T-helper 17 cell (primary cell): Measurements from ENCODE around the gene DDX54. TPM values are rescaled to one million over a fixed set of nuclear protein-coding genes. Genes with fewer than 3 reads are reported as not detected.

Experiments used
- ATAC-seq: fragments of 150-1000 bp; cut with Tn5 transposase; 2 replicates; pipeline ENCODE4 v1.10.0; 2021; ENCODE audit warnings: mild to moderate bottlenecking, moderate library complexity
- DNase-seq, 3 donors: peaks; one replicate each; pipeline versions ENCODE4 v3.0.0 to v3.0.0-alpha.2; 2020 to 2021
- H3K9me3 ChIP-seq: one replicate; pipeline ENCODE4 v1.7.0; 2013; ENCODE audit warnings: low read length, mild to moderate bottlenecking; ENCODE audit not compliant: control insufficient read depth, poor library complexity, severe bottlenecking
- H3K27ac Mint-ChIP-seq: one replicate; pipeline ENCODE4 v1.8.0; 2022; ENCODE audit warnings: mild to moderate bottlenecking, moderate library complexity, mixed read lengths
- H3K27me3 Mint-ChIP-seq: one replicate; pipeline ENCODE4 v1.8.0; 2022; ENCODE audit warnings: mixed read lengths
- H3K36me3 Mint-ChIP-seq: one replicate; pipeline ENCODE4 v1.8.0; 2022; ENCODE audit warnings: low read depth, mixed read lengths
- H3K4me1 Mint-ChIP-seq: one replicate; pipeline ENCODE4 v1.8.0; 2022; ENCODE audit warnings: mild to moderate bottlenecking, mixed read lengths
- H3K4me3 Mint-ChIP-seq: one replicate; pipeline ENCODE4 v1.8.0; 2022; ENCODE audit warnings: mild to moderate bottlenecking, moderate library complexity, mixed read lengths
- total RNA-seq, 4 donors: library from RNA in 2 of 4; stranded (reverse) in 2 of 4; gene quantifications; one replicate each; pipeline ENCODE4 v1.2.3 and lab custom pipeline; 2022 to 2026

The DDX54 gene
- total RNA-seq, 2 donors from 2014 or later: 75.9 to 92.5 TPM

- H3K27ac Mint-ChIP-seq: no peak overlapping the region
- ATAC-seq: no peak
- H3K4me3 Mint-ChIP-seq: no peak overlapping the region
- no peaks in the 10 kb centered on the region for H3K27me3 Mint-ChIP-seq
- peaks cover 14% of the 10 kb centered on the region for H3K4me1 Mint-ChIP-seq
- H3K36me3 Mint-ChIP-seq: no peaks in the 10 kb centered on the region
- no peaks in the 10 kb centered on the region for H3K9me3 ChIP-seq
- DNase-seq: no peak
These were observed 18.8 kb upstream of the DDX54 start for GRCh38 chr12:113203852-113204760.

- ATAC-seq (no peak), DNase-seq (no peak)
- Mint-ChIP-seq H3K4me3 (no peak overlapping the region), H3K27ac (no peak overlapping the region), H3K27me3 (no peaks in the 10 kb centered on the region), H3K36me3 (no peaks in the 10 kb centered on the region), H3K4me1 (peaks cover 5% of the 10 kb centered on the region)
- H3K9me3 ChIP-seq: no peaks in the 10 kb centered on the region
These were observed 17.2 kb upstream of the DDX54 start for GRCh38 chr12:113202300-113203075.

- Mint-ChIP-seq H3K36me3 (no peaks in the 10 kb centered on the region), H3K27ac (no peak overlapping the region), H3K27me3 (no peaks in the 10 kb centered on the region), H3K4me3 (no peak overlapping the region), H3K4me1 (peaks cover 4% of the 10 kb centered on the region)
- no peak for DNase-seq
- ATAC-seq: no peak
- no peaks in the 10 kb centered on the region for H3K9me3 ChIP-seq
These were observed 16.2 kb upstream of the DDX54 start for GRCh38 chr12:113201187-113202177.

GRCh38 chr12:113200021-113200797 is 14.9 kb upstream of the DDX54 start:
- H3K36me3 Mint-ChIP-seq: no peaks in the 10 kb centered on the region
- peaks cover 7% of the 10 kb centered on the region for H3K4me1 Mint-ChIP-seq
- no peaks in the 10 kb centered on the region for H3K27me3 Mint-ChIP-seq
- H3K9me3 ChIP-seq: no peaks in the 10 kb centered on the region
- DNase-seq (no peak), ATAC-seq (no peak)
- H3K27ac Mint-ChIP-seq: no peak overlapping the region
- H3K4me3 Mint-ChIP-seq: no peak overlapping the region

- Mint-ChIP-seq H3K27ac (peak overlapping the region; percentile 54), H3K27me3 (no peaks in the 10 kb centered on the region), H3K4me3 (no peak overlapping the region), H3K4me1 (peaks cover 10% of the 10 kb centered on the region), H3K36me3 (no peaks in the 10 kb centered on the region)
- no peak for DNase-seq
- ATAC-seq: no peak
- H3K9me3 ChIP-seq: no peaks in the 10 kb centered on the region
These were observed 13.0 kb upstream of the DDX54 start for GRCh38 chr12:113198296-113198695.

GRCh38 chr12:113197518-113198077 is 12.3 kb upstream of the DDX54 start:
- ATAC-seq (no peak), DNase-seq (no peak)
- Mint-ChIP-seq H3K27me3 (no peaks in the 10 kb centered on the region), H3K4me1 (peaks cover 10% of the 10 kb centered on the region), H3K4me3 (no peak overlapping the region), H3K27ac (no peak overlapping the region), H3K36me3 (no peaks in the 10 kb centered on the region)
- H3K9me3 ChIP-seq: no peaks in the 10 kb centered on the region

GRCh38 chr12:113196990-113197389 is 11.7 kb upstream of the DDX54 start:
- peak; percentile 97 for ATAC-seq
- Mint-ChIP-seq H3K27ac (no peak overlapping the region), H3K27me3 (no peaks in the 10 kb centered on the region), H3K4me1 (peaks cover 10% of the 10 kb centered on the region), H3K4me3 (no peak overlapping the region), H3K36me3 (no peaks in the 10 kb centered on the region)
- no peaks in the 10 kb centered on the region for H3K9me3 ChIP-seq
- peak in 2 of 3 donors; percentile 25 to 42 for DNase-seq

- H3K27ac Mint-ChIP-seq: no peak overlapping the region
- DNase-seq (no peak), ATAC-seq (no peak)
- no peaks in the 10 kb centered on the region for H3K36me3 Mint-ChIP-seq
- no peaks in the 10 kb centered on the region for H3K27me3 Mint-ChIP-seq
- H3K4me3 Mint-ChIP-seq: no peak overlapping the region
- no peaks in the 10 kb centered on the region for H3K9me3 ChIP-seq
- H3K4me1 Mint-ChIP-seq: peaks cover 10% of the 10 kb centered on the region
These were observed 11.3 kb upstream of the DDX54 start for GRCh38 chr12:113196582-113196981.

- H3K27me3 Mint-ChIP-seq: no peaks in the 10 kb centered on the region
- no peak for DNase-seq
- H3K9me3 ChIP-seq: no peaks in the 10 kb centered on the region
- peaks cover 10% of the 10 kb centered on the region for H3K4me1 Mint-ChIP-seq
- H3K27ac Mint-ChIP-seq: no peak overlapping the region
- H3K4me3 Mint-ChIP-seq: no peak overlapping the region
- no peak for ATAC-seq
- no peaks in the 10 kb centered on the region for H3K36me3 Mint-ChIP-seq
These were observed 10.3 kb upstream of the DDX54 start for GRCh38 chr12:113195598-113195997.

- no peak for ATAC-seq
- Mint-ChIP-seq H3K27me3 (no peaks in the 10 kb centered on the region), H3K36me3 (no peaks in the 10 kb centered on the region), H3K4me3 (no peak overlapping the region), H3K27ac (no peak overlapping the region), H3K4me1 (peaks cover 10% of the 10 kb centered on the region)
- H3K9me3 ChIP-seq: no peaks in the 10 kb centered on the region
- DNase-seq: no peak
These were observed 9.7 kb upstream of the DDX54 start for GRCh38 chr12:113194971-113195391.

- H3K9me3 ChIP-seq: no peaks in the 10 kb centered on the region
- Mint-ChIP-seq H3K27me3 (no peaks in the 10 kb centered on the region), H3K27ac (no peak overlapping the region), H3K4me1 (peaks cover 20% of the 10 kb centered on the region), H3K4me3 (no peak overlapping the region), H3K36me3 (peaks cover 3% of the 10 kb centered on the region)
- DNase-seq (no peak), ATAC-seq (no peak)
These were observed 5.9 kb upstream of the DDX54 start for GRCh38 chr12:113191227-113191626.

- H3K4me3 Mint-ChIP-seq: no peak overlapping the region
- peaks cover 3% of the 10 kb centered on the region for H3K36me3 Mint-ChIP-seq
- peaks cover 21% of the 10 kb centered on the region for H3K4me1 Mint-ChIP-seq
- no peaks in the 10 kb centered on the region for H3K9me3 ChIP-seq
- DNase-seq: no peak
- ATAC-seq: no peak
- no peaks in the 10 kb centered on the region for H3K27me3 Mint-ChIP-seq
- H3K27ac Mint-ChIP-seq: no peak overlapping the region
These were observed 5.5 kb upstream of the DDX54 start for GRCh38 chr12:113190761-113191160.
